HG03342 (cell line): ENCODE data around the gene NKD2.

ENCODE experiments used
- ATAC-seq: cut with Tn5 transposase; IDR thresholded peaks from one replicate; pipeline ENCODE4 v1.9.1; 2021; ENCODE audit warnings: mild to moderate bottlenecking, moderate library complexity; ENCODE audit not compliant: unreplicated experiment

The NKD2 gene

GRCh38 chr5:978693-979092 is 29.9 kb upstream of the NKD2 start:
- ATAC-seq = no peak

DNA sequence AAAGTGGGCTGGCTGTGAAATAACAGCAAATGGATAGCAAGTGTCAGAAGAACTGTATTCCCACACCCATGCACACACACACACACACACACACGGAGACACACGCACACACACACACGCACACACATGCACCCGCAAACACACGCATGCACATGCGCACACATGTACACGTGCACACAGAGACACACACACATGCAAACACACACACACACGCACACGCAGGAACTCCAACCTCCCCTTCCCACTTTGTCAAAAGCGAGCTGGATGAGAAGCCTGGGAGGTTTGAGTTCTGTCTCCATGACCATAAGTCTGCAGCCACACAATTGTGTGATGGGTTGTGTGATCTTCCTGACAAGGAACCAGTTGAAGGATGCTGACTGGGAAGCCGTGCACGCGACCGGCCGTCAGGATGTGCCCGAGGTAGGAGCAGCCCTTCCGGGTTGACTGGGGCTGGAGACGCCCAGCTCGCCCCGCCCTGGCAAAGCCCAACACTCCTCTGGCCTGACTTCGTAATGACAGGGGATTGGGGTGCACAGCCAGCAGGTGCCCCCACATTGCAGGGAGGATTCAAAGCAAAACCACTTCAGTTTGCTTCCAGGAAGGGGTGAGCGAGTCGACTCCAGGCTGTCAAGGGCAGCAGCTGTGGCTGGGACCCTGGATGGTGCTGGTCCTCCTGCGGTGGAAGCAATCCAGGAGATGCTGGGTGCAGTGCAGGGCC is 29.3 kb upstream of the NKD2 start:
- no peak for ATAC-seq

DNA sequence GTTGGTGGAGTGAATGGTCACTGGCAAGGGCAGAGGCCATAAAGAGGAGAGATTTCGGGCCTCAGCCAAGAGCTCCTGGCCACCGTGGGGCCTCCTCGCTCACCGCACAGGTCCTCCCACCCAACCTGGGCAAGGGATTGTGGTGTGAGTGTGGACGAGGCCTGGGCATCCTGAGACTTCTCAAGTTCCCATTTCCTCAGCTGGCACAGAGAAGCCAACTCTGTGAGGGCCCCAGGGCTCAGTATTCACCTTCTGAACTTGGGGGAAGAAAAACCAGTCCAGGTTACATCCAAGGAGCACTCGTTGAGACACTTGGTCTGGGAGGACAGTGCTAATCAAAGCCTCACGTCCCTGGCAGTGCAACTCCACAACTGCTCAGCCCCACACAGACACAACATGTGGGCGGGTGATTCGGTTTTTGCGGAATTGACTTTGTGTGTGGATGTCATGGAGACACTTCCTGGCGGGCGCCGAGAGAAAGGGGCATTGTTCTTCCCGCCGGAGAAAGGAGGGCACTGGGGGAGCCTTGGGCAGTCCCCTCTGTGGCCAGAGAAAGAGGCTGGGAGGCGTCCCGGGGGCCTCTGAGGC is 28.5 kb upstream of the NKD2 start:
- ATAC-seq = no peak

DNA sequence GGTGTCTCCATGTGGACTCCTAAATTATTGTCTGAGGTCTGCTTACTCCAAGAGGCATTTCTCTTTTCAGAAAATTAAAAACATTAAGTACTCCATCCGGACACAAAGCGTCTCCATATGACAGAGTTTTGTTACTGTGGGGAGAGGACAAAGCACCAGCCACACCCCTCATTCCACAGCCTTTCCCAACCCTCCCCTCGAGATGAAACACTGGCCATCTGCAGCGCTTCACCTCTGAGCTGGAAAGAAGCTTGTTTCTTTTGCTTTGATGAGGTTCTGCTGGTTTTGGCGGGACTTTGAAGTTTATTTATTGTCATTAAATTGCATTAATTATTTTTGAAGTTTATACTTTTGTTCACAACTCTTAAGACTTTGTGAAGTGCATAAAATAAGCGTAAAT is 27.6 kb upstream of the NKD2 start:
- ATAC-seq = no peak

- no peak for ATAC-seq
Measured at GRCh38 chr5:981456-981855, 27.1 kb upstream of the NKD2 start.

DNA sequence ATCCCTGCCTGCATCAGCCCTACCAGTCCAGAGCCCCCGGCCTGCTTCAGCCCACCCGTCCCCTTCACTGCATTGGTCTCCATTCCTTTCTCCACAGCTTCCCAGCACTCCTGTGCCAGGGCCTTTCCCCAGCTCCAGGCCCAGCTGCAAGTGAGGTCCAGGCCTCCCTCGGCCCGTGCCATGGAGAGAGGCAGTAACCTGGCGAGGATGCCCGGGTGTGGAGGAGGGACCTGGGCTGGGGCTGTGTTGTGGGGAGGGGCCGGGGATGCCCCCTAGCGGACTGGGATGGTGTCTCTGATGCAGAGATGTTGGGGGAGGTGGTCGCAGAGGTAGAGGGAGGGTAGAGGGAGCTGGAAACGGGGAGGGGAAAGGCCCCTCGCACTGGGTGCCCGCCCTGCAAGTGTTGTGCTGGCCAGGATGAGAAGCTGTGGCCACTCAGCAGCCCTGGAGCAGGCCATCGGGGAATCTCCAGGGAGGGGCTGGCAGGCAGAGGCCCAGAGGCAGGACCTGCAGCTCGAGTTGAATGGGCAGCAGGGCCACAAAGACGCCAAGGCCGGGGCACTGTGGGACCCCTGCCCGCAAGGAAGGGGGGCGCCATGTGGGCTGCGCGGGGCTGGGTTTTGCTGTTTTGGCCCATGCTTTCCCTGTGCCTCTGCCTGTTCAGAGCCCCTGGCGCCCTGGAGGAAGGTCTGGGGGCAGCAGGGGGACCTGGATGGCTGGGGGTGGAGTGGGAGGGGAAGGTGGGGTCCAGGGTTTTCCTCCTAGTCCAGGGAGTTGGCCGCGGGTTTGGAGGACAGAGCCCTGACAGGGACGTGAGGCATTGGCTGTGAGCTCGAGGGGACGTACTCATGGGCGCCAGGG is 26.0 kb upstream of the NKD2 start:
- ATAC-seq = no peak

GRCh38 chr5:983238-983524 is 25.4 kb upstream of the NKD2 start:
- ATAC-seq = no peak

GRCh38 chr5:983568-983967 is 25.0 kb upstream of the NKD2 start:
- ATAC-seq = no peak

GRCh38 chr5:984774-985173 is 23.8 kb upstream of the NKD2 start:
- ATAC-seq = no peak

DNA sequence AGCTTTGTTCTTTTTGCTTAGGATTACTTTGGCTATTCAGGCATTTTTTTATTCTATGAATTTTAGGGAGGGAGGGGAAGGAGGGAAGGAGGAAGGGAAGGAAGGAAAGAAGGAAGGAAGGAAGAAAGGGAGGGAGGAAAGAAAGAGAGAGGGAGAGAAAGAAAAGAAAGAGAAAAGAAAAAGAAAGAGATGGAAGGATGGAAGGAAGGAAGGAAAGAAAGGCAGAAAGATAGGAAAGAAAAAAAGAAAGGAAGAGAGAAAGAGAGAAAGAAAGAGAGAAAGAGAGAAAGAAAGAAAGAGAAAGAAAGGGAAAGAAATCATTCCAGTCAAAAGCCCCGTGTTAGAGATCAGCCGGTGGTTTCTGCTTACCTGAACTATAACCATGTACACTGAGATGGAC is 20.8 kb upstream of the NKD2 start:
- ATAC-seq = no peak

GRCh38 chr5:988322-988721 is 20.3 kb upstream of the NKD2 start:
- no peak for ATAC-seq

DNA sequence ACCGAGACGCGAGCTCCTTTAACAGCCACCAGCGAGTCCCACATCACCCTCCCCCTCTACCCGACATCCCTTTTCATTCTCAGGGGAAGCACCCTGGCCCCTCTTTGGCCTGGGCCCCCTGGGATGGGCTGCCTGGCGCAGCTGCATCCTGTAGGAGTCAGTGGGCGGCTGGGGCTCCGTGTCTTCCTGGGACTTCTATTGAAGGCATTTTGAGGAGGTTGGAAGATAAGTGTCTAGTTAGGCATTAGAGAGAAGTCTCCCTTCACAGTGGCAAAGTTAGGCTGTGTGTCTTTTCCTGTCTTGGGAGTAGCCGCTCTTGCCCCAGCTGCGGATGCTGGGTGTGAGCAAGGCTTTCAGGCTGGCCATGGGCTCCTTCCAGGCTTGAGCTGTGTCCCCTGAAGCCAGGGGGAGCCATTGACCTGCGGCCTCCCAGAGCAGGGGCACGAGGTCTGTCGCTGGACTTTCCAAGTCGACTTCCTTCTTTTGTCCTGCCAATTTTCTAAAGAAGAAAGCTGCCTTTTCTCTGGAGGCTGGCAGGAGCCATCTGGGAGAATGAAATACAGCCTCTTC is 18.6 kb upstream of the NKD2 start:
- ATAC-seq = no peak

GRCh38 chr5:991472-992267 is 16.9 kb upstream of the NKD2 start:
- no peak for ATAC-seq

GRCh38 chr5:994272-994607 is 14.4 kb upstream of the NKD2 start:
- no peak for ATAC-seq

DNA sequence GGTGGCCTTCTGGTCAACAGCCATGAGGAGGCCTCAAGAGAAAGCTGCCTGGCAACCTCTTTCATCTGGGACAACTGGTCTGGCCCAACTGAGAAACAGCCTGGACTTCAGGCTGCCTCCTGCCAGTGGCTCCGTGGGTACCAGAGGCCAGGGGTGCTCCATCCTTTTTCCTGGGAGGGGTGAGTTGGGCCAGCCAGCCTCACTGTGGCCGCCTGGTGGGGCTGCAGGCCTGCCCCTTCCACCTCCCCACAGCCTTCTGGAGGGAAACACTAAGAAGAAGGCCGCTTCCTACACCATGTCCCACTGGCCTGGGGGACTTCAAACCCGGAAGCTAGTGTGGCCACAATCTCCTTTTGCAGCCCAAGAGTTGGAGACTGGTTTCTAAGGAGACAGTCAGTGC is 13.8 kb upstream of the NKD2 start:
- no peak for ATAC-seq

DNA sequence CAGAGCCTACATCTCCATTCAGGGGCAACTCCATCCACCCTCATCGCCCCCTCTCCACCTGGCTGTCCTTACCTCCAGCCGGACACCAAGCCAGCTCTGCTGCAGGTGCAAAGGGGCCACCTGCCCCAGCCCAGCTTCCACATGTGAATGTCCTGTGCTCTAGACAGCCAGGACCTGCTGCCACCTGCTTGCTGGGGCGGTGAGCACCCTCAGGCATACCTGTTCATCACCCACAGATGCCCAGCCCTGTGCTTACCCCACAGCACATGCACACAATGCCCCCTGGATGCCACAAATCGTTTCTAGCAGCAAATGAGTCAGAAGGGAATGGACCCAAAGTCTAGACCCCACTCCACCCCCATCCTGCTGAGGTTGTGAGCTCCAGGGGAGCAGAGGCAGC is 13.3 kb upstream of the NKD2 start:
- ATAC-seq = no peak

- ATAC-seq = no peak
Measured at GRCh38 chr5:997001-997474, 11.6 kb upstream of the NKD2 start.

- ATAC-seq = no peak
Measured at GRCh38 chr5:997711-998110, 10.9 kb upstream of the NKD2 start.

DNA sequence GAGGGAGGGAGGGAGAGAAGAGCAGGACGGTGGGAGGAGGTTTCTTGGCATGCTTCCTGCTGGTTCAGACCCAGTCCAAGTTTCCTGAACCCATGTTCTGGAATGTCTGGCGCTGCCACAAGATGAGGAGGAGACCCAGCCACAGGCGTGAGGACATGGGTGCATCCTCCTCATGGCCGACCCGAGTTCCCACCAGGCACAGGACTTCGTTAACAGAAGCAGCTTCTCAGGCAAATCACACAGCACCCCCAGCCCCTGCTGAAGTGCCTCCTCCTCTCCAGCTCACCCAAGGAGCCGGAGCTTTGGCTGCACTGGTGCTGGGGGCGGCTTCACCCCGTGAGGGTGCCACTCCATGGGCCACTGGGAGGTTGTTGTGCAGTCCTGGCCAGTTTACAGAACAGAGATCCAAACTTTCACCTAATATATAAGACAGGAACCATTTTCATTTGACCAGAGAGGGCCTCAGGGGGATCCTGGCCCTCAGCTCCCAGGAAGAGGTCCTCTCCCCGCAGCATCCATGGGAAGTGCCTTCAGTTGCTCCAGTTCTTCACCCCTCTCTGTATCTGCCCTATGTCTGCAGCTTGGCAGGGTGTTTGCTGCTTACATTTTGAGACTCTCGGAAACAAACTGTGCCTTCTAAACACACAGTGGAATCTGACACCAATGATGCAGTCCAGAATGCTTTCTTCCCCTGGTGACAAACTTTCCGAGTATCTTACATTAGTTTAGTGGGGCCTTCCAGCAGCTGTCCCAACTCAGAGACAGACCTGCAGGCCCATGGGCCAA is 10.2 kb upstream of the NKD2 start:
- no peak for ATAC-seq

- ATAC-seq = no peak
Measured at GRCh38 chr5:999032-999501, 9.5 kb upstream of the NKD2 start.
